Astrocyte (in vitro differentiated cells and primary cell): ENCODE measurements around the gene PTTG2.

Experiments used
- EZH2 ChIP-seq: IDR thresholded peaks from 2 replicates; pipeline ENCODE4 v1.6.1; 2012; ENCODE audit warnings: mild to moderate bottlenecking, low read length, inconsistent platforms; ENCODE audit not compliant: insufficient read depth
- TF ChIP-seq, protein P1 (sequence below): IDR thresholded peaks from 2 replicates; pipeline ENCODE4 v1.5.1; 2011; ENCODE audit warnings: low read depth, mild to moderate bottlenecking, inconsistent platforms, low read length, moderate library complexity; ENCODE audit not compliant: insufficient read depth

DNA sequence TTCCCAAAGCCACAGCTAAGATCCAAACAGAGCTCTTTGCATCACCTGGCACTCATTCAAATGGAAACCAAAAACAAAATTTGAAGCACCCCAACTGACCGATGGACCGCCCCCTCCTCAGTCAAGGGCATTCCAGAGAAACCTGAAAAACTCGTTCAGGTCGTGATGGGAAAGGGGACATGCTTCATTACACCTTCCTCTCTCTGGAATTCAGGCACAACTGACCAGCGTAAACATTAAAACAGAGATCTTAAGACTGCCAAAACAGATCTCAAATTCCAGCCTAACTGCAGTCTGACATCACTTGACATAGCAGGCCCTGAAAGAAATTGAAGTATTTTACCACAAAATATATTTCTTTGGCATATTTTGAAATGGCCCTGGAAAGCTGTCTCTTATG, 28.5 kb downstream of the PTTG2 start:
- TF ChIP-seq, protein P1, sequence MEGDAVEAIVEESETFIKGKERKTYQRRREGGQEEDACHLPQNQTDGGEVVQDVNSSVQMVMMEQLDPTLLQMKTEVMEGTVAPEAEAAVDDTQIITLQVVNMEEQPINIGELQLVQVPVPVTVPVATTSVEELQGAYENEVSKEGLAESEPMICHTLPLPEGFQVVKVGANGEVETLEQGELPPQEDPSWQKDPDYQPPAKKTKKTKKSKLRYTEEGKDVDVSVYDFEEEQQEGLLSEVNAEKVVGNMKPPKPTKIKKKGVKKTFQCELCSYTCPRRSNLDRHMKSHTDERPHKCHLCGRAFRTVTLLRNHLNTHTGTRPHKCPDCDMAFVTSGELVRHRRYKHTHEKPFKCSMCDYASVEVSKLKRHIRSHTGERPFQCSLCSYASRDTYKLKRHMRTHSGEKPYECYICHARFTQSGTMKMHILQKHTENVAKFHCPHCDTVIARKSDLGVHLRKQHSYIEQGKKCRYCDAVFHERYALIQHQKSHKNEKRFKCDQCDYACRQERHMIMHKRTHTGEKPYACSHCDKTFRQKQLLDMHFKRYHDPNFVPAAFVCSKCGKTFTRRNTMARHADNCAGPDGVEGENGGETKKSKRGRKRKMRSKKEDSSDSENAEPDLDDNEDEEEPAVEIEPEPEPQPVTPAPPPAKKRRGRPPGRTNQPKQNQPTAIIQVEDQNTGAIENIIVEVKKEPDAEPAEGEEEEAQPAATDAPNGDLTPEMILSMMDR, result no peak
- TF ChIP-seq EZH2, result no peak
